Posterior vena cava (tissue), 2 donors: ENCODE results near the gene SCN2B. TPM values are rescaled to one million over a fixed set of nuclear protein-coding genes. Genes with fewer than 3 reads are reported as not detected.

Experiments used
- DNase-seq: peaks from one replicate; pipeline ENCODE4 v3.0.0-alpha.2; 2020; ENCODE audit warnings: low spot score
- intact Hi-C, 2 donors: fragments of 100-400 bp; cut with DNase I; formaldehyde crosslinking; loops; one replicate each; pipeline versions ENCODE4 v1.14.1 to v1.14.2; 2022 to 2023
- total RNA-seq, 2 donors: library from RNA; stranded (reverse); fragmentation: NEBNext Ultra II Directional; extraction: Animal tissue kit (Norgen Biotek cat#: 25700); gene quantifications; one replicate each; pipeline ENCODE4 v1.2.1, GENCODE V29; 2021
- donor health status: DM: yes; HTN: yes; CAD: no.
- donor health status: DM: yes; HTN: yes; CAD: no.

SCN2B gene
- total RNA-seq, 2 donors from 2014 or later = 0.14 to 1.4 TPM

DNA sequence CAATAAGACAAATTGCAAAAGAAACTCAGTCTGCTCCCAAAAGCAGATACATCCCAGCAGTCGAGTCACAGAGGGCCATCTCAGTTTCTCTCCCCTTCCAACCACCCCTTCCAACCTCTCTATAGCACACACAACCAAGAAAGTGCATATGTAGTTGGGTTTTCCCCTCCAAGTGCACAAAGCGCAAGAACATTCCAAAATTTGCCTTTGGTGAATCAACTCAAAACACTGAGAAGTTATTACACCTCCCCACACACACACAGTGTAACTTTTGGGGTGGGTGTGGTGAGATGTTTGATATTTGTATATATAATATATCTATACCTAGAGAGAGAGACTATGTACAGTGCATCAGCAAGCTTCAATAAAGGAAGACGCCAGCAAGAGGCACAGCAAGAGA, 13.6 kb downstream of the SCN2B start:
- intact Hi-C loops = no loop called here
- DNase-seq = no peak

GRCh38 chr11:118161786-118162185, 14.7 kb downstream of the SCN2B start:
- DNase-seq = no peak
- intact Hi-C loops = no loop called here

DNA sequence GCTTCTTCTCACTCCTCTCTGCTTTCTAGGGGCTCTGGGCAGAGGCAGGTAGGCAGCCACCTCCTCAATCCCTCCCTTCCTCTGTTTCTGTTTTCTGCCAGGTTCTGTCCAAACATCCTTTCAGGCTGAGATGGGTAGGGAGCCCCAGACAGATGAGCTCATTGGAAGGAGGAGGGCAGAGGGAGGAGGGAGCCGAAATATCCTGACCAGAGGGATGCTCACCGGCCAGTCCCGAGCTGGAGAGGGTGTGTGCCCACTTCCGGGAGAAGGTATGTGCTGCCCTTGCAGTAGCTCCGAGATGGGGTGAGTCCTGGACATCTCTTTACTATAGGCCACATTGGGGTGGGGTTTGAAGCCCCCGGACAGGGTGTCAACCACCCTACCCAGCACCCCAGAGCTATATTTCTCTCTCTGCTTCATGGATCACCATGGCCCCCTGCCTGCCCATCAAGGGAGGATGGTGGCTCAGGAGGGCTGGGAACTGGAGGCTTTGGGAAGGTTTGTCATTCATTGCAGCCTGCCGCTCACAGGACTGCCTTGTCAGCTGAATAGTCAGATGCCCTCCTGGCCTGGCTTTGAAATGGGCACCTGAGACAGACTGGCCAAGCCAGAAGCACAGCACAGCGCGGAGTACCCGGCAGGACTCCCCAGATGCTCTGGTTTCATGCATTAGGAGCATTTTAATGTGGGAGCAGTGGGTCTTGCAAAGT, 19.1 kb downstream of the SCN2B start:
- intact Hi-C loops = no loop called here

GRCh38 chr11:118156531-118157185, 19.8 kb downstream of the SCN2B start:
- intact Hi-C loops = no loop called here

More for the DNA sequence above, 19.1 kb downstream of the SCN2B start:
- DNase-seq = no peak

DNA sequence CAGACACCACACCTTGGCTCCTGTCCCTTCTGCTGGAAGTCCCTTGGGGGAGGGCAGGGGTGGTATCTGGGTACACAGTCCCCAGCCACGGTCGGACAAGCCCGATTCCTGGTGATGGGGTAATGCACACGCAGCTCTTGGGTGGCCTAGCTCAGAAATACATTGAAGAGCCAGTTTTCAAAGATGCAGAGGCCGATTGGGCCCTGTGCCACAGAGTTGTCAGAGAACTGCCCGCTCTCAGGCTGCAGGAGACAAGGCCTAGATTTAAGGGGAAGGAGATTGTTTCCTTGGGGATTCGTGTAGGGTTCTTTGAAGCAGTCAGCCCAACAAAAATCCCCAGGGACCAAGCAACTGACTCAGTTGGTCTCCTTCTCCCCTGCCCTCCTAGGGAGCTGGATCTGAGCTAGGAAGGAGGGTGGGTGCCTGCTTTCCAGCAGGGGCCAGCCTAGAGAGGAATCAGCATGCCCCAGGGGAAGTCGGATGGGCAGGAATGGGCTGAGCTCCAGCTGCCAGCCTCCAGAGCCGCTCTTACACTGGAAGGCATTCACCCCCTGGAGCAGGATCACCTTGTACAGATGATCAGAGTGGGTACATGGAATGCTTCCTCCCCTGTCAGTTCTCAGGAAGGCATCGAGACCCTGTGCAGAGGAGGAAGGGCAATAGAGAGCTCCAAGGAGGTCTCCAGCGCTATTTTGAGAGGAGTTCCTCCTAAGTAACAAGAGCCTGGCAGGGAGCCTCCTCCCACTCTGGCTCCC, 20.5 kb downstream of the SCN2B start:
- intact Hi-C loops = no loop called here
- DNase-seq = no peak

More at GRCh38 chr11:118156531-118157185, 19.8 kb downstream of the SCN2B start:
- no peak for DNase-seq

- intact Hi-C loops = no loop called here
- DNase-seq = no peak
Measured at GRCh38 chr11:118154641-118155040, 21.8 kb downstream of the SCN2B start.

- no peak for DNase-seq
- intact Hi-C loops = no loop called here
Measured at GRCh38 chr11:118153976-118154375, 22.5 kb downstream of the SCN2B start.

GRCh38 chr11:118153516-118153915, 22.9 kb downstream of the SCN2B start:
- DNase-seq = no peak
- intact Hi-C loops = no loop called here

- no peak for DNase-seq
- intact Hi-C loops = no loop called here
Measured at GRCh38 chr11:118152552-118153471, 23.6 kb downstream of the SCN2B start, which contains the start of gene SCN4B. Gene SCN4B (minus strand): TSS chr11:118152823. CDS start chr11:118152673, 150 bp downstream.

DNA sequence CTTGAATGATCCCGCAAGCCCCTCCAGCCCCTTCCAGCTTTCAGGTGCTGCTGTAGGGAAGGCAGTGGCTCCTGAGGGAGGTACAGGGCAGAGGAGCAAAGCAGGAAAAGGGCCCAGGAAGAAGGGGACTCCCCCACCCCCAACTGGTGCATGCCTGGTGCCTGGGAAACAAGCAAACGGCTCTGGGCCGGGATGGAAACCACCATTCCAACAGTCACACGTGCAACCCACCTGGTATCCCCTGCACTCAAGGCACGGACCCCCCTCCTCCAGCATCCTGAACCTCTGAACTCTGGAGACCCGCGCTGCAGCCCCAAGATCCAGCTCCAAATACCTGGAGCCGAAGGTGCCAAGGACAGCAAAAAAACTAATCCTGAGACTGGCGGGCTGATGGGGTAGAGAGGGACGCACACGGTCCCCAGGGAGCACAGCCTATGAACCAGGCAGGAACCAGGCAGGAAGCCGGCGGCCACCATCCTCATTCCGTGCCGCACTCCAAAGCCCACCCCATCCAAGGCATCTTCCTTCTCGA, 24.4 kb downstream of the SCN2B start:
- no peak for DNase-seq
- intact Hi-C loops = no loop called here

- intact Hi-C loops = no loop called here
- no peak for DNase-seq
Measured at GRCh38 chr11:118151431-118151830, 25.0 kb downstream of the SCN2B start.

- no peak for DNase-seq
- intact Hi-C loops = loop anchor here (10.0 kb wide), 1 partner anchor 205 kb away; the partner anchor contains the start of gene UBE4A (in 2 of the 2)
Measured at GRCh38 chr11:118149493-118149892, 26.9 kb downstream of the SCN2B start.

DNA sequence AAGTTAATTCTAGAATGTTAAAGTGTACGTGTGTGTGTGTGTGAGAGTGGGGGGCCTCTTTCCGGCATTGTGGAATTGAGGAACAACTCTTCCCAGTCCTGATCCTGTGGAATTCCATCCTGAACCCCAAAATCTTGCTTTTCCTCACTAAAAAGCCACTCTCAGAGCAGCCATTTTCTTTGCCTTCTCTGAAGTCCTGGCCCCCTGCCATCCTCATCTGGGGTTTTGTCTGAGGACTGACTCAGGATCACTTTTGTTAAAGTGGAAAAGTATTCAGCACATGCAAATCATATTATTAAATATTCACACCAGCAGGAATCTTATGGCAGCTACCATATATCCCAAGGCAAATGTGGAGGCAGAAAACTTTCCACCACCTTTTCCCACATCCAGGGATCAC, 27.6 kb downstream of the SCN2B start:
- intact Hi-C loops = loop anchor here (10.0 kb wide), 1 partner anchor 206 kb away; the partner anchor contains the start of gene UBE4A (in 2 of the 2)
- DNase-seq = no peak

GRCh38 chr11:118148240-118148639, 28.2 kb downstream of the SCN2B start:
- no peak for DNase-seq
- intact Hi-C loops = loop anchor here (10.0 kb wide), 1 partner anchor 207 kb away; the partner anchor contains the start of gene UBE4A (in 2 of the 2)

DNA sequence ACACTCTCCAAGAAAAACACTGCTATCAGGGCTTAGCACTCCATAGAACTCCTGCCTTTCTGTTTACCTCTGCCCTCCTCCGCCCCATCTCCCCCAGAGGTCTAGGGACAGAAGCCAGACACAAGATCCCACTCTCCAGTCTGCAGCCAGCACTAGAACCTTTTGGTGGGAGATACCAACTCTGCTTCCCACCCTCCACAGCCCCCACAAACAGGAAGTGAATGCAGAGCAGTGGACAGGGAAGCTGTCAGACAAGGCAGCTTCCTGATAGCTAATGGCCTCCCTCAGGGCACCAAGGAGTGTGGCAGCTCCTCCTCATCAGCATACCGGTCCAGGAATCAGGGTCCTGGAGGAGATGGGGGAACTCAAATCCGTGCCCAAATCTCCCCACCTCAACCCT, 28.9 kb downstream of the SCN2B start:
- DNase-seq = no peak
- intact Hi-C loops = loop anchor here (10.0 kb wide), 1 partner anchor 207 kb away; the partner anchor contains the start of gene UBE4A (in 2 of the 2)

DNA sequence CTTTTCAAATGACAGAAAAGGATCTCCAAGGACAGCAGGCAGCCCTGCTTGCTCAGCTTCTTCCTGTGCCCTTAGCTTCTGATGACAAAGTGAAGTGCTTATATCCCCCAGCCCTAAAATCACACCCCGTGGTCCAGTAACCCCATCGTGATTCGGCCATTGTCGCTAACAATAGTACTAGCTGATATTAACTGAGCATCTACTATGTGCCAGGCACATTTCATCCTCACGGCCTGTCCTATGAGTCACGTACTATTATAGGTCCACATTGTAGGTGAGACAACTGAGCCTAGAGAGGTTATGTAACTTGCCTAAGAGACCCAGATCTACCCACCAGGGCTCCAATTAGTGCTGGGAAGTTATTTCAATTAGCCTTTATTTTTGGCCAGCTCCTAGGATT, 29.9 kb downstream of the SCN2B start:
- intact Hi-C loops = loop anchor here (10.0 kb wide), 1 partner anchor 208 kb away; the partner anchor contains the start of gene UBE4A (in 2 of the 2)
- no peak for DNase-seq

GRCh38 chr11:118145285-118146227, 30.9 kb downstream of the SCN2B start:
- DNase-seq = peak; percentile 94
- intact Hi-C loops = loop anchor here (2.0 to 10.0 kb wide), 2 partner anchors 25 to 209 kb away; partner anchors contain the start of gene UBE4A (in 2 of the 2)
